Measurements from ENCODE around the gene TBCK. TPM values are rescaled to one million over a fixed set of nuclear protein-coding genes. Genes with fewer than 3 reads are reported as not detected.

TBCK gene
- total and polyA plus RNA-seq, 9 of the 15 experiments (the other 6 are each of a cell fraction or from before 2014, with no cell fraction given) = 5.3 to 26.6 (median 16.2) TPM

- TF ChIP-seq ZBTB11 (CRISPR knock-in tag; IDR thresholded peaks at IDR 0.05) = no peak
- TF ChIP-seq NEUROD1 (IDR thresholded peaks at IDR 0.05; ENCODE audit: borderline replicate concordance, low read depth, low read length, partially characterized antibody) = no peak
- TF ChIP-seq ARID3B (CRISPR knock-in tag; IDR thresholded peaks at IDR 0.05; ENCODE audit: borderline replicate concordance) = no peak
- TF ChIP-seq SP1 (CRISPR knock-in tag; IDR thresholded peaks at IDR 0.05) = no peak
- TF ChIP-seq ZFX (CRISPR knock-in tag; IDR thresholded peaks at IDR 0.05) = no peak
Observed at GRCh38 chr4:106284227-106284626, 31.8 kb downstream of the TBCK start (continued).

All from K562 (cell line).